HuH-7 (cell line): ENCODE measurements around the gene PLCXD3.

ENCODE experiments used
- DNase-seq: peaks from one replicate; pipeline ENCODE4 v3.0.0; 2011; ENCODE audit warnings: low spot score

The PLCXD3 gene, protein sequence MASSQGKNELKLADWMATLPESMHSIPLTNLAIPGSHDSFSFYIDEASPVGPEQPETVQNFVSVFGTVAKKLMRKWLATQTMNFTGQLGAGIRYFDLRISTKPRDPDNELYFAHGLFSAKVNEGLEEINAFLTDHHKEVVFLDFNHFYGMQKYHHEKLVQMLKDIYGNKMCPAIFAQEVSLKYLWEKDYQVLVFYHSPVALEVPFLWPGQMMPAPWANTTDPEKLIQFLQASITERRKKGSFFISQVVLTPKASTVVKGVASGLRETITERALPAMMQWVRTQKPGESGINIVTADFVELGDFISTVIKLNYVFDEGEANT

DNA sequence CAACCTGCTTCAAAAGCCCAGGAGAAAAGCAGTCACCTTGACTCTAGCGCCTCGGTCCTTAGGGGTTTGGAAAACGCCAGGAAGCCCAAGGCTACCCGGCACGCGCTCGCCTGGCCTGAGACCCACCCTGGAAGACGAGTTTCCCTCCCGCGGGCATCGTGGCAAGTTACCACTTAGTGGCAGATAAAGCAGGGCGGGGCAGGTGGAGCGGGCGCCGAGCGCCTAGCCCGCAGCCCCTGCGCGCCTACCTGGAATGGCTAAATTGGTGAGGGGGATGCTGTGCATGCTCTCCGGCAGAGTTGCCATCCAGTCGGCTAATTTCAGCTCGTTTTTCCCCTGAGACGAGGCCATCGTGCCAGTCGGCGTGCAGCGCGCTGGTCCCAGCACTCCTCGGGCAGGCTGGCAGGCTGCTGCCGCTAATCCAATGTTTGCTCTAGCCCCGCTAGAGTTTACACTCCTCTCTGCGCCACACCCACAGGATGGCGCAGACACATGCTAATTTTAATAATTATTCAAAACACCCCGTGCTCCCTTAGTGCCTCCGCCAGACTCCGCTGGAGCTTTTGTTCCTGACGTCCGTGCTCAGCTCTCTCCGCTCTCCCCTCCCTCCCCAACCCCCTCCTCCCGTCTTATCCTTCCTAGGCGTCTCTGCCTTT lies at the start of gene PLCXD3:
TSS of gene PLCXD3 (minus strand) at position 426 of the 656 bp plus-strand sequence. CDS start at position 351, 75 bp downstream.
- DNase-seq = peak; percentile 73

DNA sequence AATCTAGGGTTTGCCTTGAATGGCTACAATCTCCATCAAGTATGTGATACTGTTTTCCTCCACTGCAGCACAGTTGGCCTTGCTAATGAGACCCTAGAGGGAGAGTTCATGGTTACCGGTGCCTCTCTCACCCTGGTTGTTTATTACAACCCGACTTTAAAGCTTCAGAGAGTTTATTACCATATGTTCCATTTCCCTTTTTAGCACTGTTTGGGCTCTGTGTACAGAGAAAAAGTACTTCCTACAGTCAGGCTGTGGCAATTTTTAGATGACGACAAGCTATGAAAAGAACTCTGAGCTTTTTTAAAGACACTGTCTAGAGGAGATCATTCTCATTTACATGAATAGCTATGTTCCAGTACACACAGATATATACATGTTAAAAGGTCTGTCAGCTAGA lies 48.8 kb upstream of the PLCXD3 start:
- no peak for DNase-seq

DNA sequence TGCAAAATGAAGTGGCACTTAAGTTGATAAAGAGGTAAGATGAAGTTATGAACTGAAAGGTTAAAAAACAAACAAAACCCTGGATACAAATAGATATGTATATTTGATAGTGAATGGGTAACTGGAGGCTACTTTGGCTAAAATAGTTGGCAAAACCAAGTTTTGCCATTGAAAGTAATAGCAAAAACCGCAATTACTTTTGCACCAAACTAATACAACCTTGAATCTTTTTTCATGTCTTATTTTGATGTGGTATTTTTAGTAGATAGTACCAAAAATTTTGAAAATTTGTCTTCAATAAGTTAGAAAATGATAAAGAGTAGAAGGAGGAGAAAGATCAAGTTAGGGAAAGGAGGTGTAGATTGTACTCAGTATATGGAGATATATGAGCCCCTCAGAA lies 47.9 kb upstream of the PLCXD3 start:
- DNase-seq = no peak

DNA sequence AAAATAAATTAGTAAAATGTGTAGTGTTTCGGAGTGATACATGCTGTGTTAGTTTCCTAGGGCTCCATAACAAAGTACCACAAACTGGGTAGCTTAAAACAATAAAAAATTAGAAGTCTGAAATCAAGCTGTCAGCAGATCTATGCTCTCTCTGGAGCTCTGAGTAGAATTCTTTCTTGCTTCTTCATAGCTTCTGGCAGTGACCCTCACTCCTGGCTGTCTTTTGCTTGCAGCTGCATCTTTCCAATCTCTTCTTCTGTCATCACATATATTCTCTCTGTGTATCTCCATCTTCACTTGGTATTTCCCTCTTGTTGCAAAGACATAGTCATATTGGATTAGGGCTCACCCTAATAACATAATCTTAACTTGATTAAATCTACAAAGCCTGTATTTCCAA lies 37.6 kb upstream of the PLCXD3 start:
- no peak for DNase-seq

DNA sequence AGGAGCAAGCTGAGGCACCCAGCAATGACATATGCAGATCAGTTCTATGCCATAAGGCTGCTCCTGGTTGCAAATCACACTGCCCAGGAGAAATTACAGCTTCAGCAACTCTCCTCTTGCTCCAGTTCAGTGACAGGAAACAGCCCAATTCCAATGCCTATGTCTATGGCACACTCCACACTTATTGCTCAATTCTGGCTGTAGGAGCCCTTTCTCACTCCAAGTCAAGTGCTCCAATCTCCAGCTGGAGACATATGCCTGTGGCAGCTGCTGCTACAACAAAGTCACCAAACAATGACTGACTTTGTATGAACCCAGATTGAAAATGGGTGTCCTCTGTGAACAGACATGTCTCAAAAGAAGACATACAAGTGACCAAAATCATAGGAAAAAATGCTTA lies 31.8 kb upstream of the PLCXD3 start:
- no peak for DNase-seq

DNA sequence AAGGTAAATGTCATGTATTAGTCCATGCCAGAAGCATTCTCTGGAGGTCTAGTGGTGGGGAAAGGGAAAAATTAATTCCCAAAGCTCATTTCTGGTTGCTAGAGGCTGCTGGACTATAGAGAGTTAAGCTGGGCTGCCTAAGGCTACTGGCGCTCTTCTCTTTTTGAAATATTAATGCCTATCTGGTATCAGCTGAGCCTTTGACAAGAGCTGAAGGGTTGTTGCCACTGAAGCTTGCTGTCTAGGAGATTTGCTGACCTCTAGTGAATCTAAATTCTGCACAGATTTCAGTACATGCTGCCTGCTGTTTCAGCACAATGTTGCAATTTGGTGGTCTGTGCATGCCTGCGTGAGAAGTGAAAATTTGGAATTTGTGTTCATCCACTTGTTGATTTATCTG lies 29.1 kb upstream of the PLCXD3 start:
- no peak for DNase-seq

DNA sequence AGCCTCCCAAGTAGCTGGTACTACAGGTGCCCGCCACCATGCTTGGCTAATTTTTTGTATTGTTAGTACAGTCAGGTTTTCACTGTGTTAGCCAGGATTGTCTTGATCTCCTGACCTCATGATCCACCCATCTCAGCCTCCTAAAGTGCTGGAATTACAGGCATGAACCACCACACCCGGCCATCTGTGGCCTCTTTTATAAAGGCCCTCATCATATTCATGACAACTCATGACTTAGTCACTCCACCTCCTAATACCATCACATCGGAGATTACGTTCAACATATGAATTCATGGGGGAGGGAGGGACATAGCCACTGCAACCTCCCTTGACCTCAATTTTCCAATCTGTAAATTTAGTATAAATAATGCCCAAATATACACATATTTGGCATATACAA lies 27.2 kb upstream of the PLCXD3 start:
- no peak for DNase-seq

DNA sequence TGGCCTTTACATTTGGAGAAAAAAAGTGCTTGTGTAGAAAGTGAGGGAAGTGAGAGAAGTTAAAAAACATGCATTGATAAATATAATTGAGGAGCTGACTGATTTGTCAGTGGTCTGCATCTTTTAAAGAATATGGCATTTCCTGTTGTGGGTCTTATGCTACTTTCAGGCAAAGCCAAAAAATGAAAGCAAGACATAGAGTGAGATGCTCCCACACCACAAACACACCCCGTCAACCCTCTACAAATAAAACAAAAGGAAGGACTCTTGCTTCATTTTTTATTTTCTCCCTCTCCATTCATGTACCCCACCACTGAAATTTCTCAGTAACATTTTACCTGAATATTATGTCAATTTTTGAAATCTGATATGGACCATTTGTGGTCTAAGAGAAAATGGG lies 22.1 kb upstream of the PLCXD3 start:
- DNase-seq = no peak

DNA sequence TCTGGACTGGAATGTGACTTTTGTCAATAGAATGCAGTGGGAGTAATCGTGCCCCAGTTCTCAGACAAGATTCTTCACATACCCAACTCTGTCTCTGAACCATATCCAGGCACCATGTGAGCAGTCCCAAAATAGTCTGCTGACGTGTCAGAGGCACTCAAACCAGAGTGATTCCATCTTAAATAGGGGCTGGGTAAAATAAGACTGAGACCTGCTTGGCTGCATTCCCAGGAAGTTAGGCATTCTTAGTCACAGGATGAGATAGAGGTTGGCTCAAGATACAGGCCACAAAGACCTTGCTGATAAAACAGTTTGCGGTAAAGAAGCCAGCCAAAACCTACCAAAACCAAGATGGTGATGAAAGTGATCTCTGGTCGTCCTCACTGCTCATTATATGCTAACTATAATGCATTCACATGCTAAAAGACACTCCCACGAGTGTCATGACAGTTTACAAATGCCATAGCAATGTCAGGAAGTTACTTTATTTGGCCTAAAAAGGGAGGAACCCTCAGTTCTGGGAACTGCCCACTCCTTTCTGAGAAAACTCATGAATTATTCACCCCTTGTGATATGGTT lies 16.9 kb upstream of the PLCXD3 start:
- no peak for DNase-seq

DNA sequence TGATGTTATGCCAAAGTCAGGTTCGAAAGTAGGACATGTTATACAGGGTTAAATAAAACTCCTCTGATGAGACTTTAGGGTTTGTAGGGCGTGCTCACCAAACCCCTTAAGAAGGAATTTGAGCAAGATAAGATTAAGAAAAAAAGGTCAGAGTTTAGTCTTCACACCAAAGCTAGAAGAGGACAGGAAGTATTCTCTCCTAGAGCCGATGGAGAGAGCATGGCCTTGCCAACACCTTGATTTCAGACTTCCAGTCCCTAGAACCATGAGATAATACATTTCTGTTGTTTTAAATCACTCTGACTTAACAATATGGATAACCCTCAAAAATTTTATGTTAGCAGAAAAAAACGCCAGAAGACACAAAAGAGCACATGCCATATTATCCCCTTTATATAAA lies 16.3 kb upstream of the PLCXD3 start:
- no peak for DNase-seq

DNA sequence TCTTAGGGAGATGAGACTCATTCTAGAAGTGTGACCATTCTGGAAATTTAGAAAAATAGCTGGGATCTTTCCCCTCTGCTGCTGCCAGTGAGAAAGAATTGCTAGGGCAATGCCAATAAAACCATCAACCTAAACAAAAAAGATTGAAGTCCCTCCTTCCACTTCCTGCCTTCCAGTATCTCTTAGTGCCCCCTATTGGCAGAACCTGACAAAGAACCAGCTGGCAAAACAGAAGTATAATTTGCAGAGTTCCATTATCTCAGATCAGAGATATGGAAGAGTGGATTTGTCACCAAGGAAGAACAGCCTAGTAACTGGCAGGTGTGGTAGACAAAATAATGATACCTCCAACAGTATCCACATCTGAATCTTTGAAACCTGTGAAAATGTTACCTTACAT lies 13.8 kb upstream of the PLCXD3 start:
- DNase-seq = no peak

DNA sequence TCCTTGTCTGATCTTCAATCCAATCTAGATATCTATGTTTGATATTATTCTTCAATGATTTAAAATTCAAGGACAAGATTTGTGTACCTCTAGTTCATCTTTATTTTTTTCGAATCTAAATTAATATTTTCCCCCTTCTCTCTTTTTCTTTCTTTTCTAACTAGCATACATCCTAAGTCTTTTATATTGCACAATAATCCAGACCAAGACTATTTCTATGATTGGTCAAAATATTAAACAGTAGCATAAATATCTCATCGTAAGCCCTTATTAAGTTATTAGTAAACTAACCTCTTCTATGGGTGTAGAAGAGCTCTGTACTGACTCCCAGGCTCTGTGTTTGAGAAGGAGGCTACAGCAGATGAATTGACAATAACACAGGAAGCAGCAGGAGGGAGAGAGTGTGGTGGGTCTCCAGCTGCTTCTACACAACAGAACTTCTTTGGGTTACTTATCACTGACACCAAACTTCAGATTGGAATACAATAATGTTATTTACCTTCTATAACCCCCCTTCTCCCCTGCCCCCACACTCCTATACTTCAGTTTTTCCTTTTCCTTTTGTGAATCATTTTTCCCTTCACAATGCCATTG lies 11.9 kb upstream of the PLCXD3 start:
- no peak for DNase-seq

DNA sequence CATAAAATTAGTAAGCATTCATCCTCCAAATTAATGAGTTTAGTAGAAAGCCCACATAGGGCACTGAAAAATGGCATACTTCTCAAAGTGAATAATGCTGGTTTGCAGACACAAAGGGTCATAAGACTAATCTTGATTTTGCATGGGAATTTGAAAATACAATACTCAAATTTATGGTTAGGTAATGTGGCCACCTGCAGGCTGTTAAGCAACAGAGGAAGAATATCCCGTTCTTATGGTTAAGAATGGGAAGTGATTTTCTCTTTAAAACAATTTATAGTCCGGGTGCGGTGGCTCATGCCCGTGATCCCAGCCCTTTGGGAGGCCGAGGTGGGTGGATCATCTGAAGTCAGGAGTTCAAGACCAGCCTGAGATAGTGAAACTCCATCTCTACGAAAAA lies 9.4 kb upstream of the PLCXD3 start:
- no peak for DNase-seq

DNA sequence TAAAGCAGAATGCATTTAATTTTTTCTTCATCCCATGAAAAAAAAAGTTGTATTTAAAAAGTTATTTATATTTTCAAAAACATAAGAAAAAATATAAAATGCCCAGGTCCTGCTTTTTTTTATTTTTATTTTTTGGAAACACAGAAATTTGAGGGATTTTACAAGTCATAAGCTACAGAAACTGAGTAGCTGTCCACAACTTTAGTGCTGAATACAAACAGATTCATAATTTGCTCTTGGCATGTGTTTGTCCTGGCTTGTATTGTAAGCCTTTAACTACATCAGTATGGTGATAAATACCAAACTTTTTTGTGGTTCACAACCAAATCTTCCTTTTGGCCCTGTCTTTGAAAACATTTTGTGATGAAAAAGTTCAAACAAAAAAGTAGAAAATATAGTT lies 7.5 kb upstream of the PLCXD3 start:
- no peak for DNase-seq

DNA sequence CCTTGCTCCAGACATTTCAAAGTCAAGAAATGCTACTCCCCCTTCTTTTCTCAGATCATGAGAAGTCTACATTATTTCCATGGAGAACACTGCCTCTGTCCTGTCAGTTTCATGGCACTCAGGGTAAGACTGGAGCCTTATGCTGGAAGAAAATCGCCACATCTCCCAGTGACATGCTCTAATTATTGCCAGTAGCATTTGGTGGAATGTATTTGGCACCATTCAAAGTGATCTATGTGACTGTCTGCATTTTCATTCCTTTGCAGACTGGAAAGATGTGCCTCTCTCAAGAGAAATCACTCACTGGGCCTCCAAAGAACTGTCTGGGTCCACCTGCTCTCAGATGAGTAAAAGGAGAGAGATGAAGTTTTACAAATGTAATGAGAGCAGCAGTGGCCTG lies 840 bp upstream of the PLCXD3 start:
- no peak for DNase-seq

DNA sequence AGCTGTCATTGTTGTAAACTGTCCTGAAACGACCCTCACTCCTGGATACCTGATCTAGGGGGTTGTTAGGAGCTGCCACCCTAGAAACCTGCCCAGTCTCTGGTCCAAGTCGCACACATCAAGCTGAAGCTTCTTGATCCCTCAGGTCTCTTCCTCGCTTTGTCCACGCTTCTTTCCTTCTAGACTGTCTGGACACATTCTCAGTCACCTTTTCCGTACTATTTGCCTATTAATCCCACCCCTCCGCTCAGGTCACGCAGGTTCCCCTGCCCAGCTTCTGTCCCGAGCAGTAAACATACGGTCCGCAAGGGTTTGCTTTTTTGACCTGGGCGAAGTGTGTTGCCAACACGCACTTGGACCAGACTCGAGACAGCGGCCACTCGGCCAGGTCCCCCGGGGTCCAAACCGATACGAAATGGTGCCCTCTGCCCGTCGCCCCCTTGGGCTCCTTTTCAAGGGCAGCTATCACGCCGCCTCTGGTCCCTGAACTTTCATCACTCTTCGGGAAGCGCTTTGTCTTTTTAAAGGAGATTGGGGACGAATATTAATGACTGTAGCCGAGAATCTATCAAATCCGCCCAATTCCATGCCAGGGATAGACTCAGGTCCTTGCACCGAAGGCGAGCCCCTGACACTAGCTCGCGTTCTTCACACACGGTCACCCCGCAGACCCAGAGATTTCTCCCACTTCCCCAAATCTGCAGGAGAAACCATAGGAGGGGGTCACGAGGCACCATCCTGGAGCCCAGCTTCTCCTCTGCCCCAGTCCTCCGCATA lies 814 bp downstream of the PLCXD3 start:
- DNase-seq = no peak

DNA sequence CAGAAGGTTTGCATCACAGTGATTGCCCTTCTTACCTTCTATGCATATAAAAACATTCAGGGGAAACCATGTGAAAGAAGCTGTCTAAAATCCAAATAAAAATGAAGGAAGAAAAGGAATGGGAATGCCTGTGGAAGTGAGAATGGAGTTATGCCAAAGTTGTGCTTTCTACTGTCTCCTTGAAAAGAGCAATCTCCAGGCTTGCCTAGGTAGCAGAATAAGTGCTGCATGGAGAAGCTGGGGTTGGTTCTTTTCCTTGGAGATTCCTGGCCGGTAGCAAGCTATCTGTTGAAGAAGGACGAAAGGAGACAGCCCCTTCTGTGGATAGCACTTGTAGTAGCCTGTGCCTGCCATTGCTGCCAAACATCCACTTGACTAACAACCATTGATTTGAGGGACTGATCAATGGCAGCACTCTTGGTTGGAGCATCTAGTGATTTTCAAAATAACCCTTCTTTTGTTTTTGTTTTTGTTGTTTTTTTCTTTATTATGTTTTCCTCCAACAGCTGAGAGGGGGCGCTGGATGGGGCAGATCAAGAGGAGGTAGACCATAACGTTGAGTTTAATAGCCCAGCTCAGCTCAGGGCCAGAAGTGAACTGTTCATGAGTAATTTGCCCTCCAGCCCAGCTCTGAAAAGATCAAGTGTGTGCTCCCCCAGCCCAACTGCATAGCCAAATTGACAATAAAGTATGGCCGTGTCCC lies 1.6 kb downstream of the PLCXD3 start:
- no peak for DNase-seq

DNA sequence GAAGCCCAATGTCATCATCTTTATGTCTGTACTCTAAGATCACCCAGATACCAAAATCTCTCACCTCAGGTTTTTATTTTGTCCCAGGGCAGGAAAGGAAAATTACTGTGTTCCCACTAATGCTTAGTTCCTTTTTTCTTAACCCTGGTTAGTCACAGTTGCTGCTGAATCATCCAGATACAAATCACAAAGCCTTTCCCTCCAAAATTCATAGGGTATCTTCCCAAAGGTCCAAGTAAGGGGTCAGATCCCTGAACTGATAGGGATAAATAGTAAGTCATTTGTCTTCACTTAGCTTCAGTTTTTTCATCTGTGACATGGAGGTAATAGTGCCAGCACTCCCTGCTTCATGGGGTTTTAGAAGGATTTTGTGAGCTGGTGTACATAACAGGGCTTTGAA lies 2.2 kb downstream of the PLCXD3 start:
- DNase-seq = no peak

DNA sequence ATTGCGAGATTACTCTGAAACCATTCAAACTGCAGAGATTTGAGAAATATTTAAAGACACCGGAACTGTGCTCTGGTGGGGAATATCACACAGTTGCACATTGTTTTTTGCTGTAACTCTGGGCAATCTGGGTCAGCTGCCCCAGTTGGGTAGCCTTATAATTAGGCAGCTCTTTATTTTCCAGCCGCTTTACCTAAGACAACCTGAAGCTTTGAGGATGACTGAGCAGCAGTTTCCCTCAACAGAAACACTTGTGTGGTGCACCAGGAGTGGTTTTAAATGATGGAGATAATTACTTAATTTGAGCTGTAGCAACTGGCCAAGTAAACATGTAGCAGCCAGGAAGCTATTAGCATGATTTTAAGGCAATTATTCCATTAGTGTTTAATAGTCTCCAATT lies 2.9 kb downstream of the PLCXD3 start:
- DNase-seq = no peak

DNA sequence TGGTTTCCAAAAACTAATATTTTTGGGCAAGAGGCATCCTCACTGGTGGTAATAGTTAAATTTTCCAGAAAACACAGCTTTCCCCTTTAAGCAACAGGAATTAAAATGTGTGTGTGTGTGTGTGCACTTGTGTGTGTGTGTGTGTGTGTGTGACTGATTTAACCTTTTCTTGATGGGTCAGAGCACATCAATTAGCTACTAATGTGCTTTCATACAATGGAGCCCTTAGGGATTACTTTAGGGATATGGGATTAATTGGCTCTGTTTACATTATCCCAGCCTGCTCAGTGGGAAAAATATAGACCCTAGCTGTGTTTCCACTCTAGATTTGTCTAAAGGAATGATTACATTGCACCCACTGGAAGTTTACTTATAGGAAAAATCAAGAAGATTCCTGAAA lies 6.5 kb downstream of the PLCXD3 start:
- no peak for DNase-seq

DNA sequence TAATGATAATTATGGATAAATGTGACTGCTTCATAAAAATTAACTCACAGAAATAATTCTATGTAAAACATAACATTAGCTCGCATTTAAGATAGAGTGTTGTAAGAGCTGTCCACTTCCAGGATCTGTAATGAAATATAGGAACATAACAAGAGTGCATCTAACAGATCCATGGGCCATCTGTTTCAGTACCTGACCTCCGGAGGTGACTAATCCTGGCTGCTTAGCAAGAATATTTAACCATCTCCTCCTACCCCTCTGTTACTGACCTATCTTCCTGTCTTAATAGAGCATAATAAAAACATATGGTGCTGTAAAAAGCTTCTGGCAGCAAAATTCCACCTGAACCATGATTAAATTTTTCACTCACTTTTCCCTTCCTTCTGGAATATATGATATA lies 7.1 kb downstream of the PLCXD3 start:
- DNase-seq = no peak
